ENCODE data around the gene DLAT. TPM values are rescaled to one million over a fixed set of nuclear protein-coding genes. Genes with fewer than 3 reads are reported as not detected.
"Not testable (repeated sequence)": the region's sequence is repeated elsewhere in the genome, so short reads cannot be mapped to it uniquely, and the experiment has no call there.

DLAT gene
- total RNA-seq, 1 donor from 2014 or later, result 43.8 TPM

GRCh38 chr11:112042961-112043304 is 17.7 kb downstream of the DLAT start:
- no peaks in the 10 kb centered on the region for H3K27me3 Mint-ChIP-seq
- no peak for TF ChIP-seq CTCF (conservative IDR thresholded peaks at IDR 0.05)
- no peaks in the 10 kb centered on the region for H3K4me1 Mint-ChIP-seq (ENCODE audit: unreplicated experiment)
- no peak overlapping the region for H3K27ac Mint-ChIP-seq
- H3K4me3 Mint-ChIP-seq, result no peak overlapping the region
- no peak for DNase-seq (ENCODE audit: extremely low spot score, unreplicated experiment)
- H3K9me3 Mint-ChIP-seq, result no peaks in the 10 kb centered on the region
- peaks cover 43% of the 10 kb centered on the region for H3K36me3 Mint-ChIP-seq

- no peaks in the 10 kb centered on the region for H3K9me3 Mint-ChIP-seq
- no peak for TF ChIP-seq CTCF (conservative IDR thresholded peaks at IDR 0.05)
- no peak overlapping the region for H3K4me3 Mint-ChIP-seq
- H3K36me3 Mint-ChIP-seq, result peaks cover 52% of the 10 kb centered on the region
- H3K27ac Mint-ChIP-seq, result no peak overlapping the region
- no peaks in the 10 kb centered on the region for H3K4me1 Mint-ChIP-seq (ENCODE audit: unreplicated experiment)
- no peaks in the 10 kb centered on the region for H3K27me3 Mint-ChIP-seq
- no peak for DNase-seq (ENCODE audit: extremely low spot score, unreplicated experiment)
These were observed 19.8 kb downstream of the DLAT start for GRCh38 chr11:112044961-112045360.

GRCh38 chr11:112046647-112047046 is 21.4 kb downstream of the DLAT start:
- not testable (repeated sequence) for H3K27ac Mint-ChIP-seq; H3K9me3 Mint-ChIP-seq; H3K27me3 Mint-ChIP-seq; DNase-seq (ENCODE audit: extremely low spot score, unreplicated experiment); H3K4me3 Mint-ChIP-seq; H3K4me1 Mint-ChIP-seq (ENCODE audit: unreplicated experiment)
- peaks cover 60% of the 10 kb centered on the region for H3K36me3 Mint-ChIP-seq

- H3K4me1 Mint-ChIP-seq (ENCODE audit: unreplicated experiment); DNase-seq (ENCODE audit: extremely low spot score, unreplicated experiment); H3K4me3 Mint-ChIP-seq; H3K9me3 Mint-ChIP-seq; H3K27me3 Mint-ChIP-seq; H3K27ac Mint-ChIP-seq: not testable (repeated sequence)
- peaks cover 69% of the 10 kb centered on the region for H3K36me3 Mint-ChIP-seq
These were observed 23.0 kb downstream of the DLAT start for GRCh38 chr11:112048256-112048655.

- Mint-ChIP-seq H3K4me3 (no peak overlapping the region), H3K27ac (peak overlapping the region; percentile 19), H3K4me1 (ENCODE audit: unreplicated experiment) (no peaks in the 10 kb centered on the region), H3K9me3 (no peaks in the 10 kb centered on the region), H3K27me3 (no peaks in the 10 kb centered on the region), H3K36me3 (peaks cover 69% of the 10 kb centered on the region)
- no peak for TF ChIP-seq CTCF (conservative IDR thresholded peaks at IDR 0.05)
- DNase-seq (ENCODE audit: extremely low spot score, unreplicated experiment), result no peak
These were observed 24.6 kb downstream of the DLAT start for GRCh38 chr11:112049777-112050176.

- no peaks in the 10 kb centered on the region for H3K9me3 Mint-ChIP-seq
- H3K27ac Mint-ChIP-seq, result no peak overlapping the region
- no peak for DNase-seq (ENCODE audit: extremely low spot score, unreplicated experiment)
- H3K27me3 Mint-ChIP-seq, result no peaks in the 10 kb centered on the region
- H3K4me1 Mint-ChIP-seq (ENCODE audit: unreplicated experiment), result no peaks in the 10 kb centered on the region
- TF ChIP-seq CTCF (conservative IDR thresholded peaks at IDR 0.05), result no peak
- no peak overlapping the region for H3K4me3 Mint-ChIP-seq
- H3K36me3 Mint-ChIP-seq, result peaks cover 62% of the 10 kb centered on the region
These were observed 25.5 kb downstream of the DLAT start for GRCh38 chr11:112050721-112051120.

- DNase-seq (ENCODE audit: extremely low spot score, unreplicated experiment), result no peak
- peaks cover 56% of the 10 kb centered on the region for H3K36me3 Mint-ChIP-seq
- no peak for TF ChIP-seq CTCF (conservative IDR thresholded peaks at IDR 0.05)
- H3K27ac Mint-ChIP-seq, result no peak overlapping the region
- H3K4me3 Mint-ChIP-seq, result no peak overlapping the region
- H3K4me1 Mint-ChIP-seq (ENCODE audit: unreplicated experiment), result no peaks in the 10 kb centered on the region
- no peaks in the 10 kb centered on the region for H3K27me3 Mint-ChIP-seq
- H3K9me3 Mint-ChIP-seq, result no peaks in the 10 kb centered on the region
These were observed 26.6 kb downstream of the DLAT start for GRCh38 chr11:112051768-112052167.

All from type B pancreatic cell (in vitro differentiated cells).